ENCODE results near the gene ME1. TPM values are rescaled to one million over a fixed set of nuclear protein-coding genes. Genes with fewer than 3 reads are reported as not detected.

Gene ME1
- total RNA-seq, 3 donors from 2014 or later = 2.6 to 10.4 (median 7.3) TPM

- Histone ChIP-seq H3K4me1 (ENCODE audit: low read depth) (no peaks in the 10 kb centered on the region), H3K36me3 (ENCODE audit: low read depth) (no peaks in the 10 kb centered on the region), H3K4me3 (no peak overlapping the region), H3K9me3 (no peaks in the 10 kb centered on the region)
- no peak for ATAC-seq
- intact Hi-C loops (cut with DNase I, micrococcal nuclease) = no loop called here
- no peak for DNase-seq
- no peak for TF ChIP-seq CTCF (IDR thresholded peaks at IDR 0.05)
Observed at GRCh38 chr6:83180426-83180950, 250.4 kb downstream of the ME1 start.

GRCh38 chr6:83176246-83176645 lies 254.6 kb downstream of the ME1 start:
- Histone ChIP-seq H3K9me3 (no peaks in the 10 kb centered on the region), H3K36me3 (ENCODE audit: low read depth) (no peaks in the 10 kb centered on the region), H3K4me1 (ENCODE audit: low read depth) (no peaks in the 10 kb centered on the region), H3K4me3 (no peak overlapping the region)
- intact Hi-C loops (cut with DNase I, micrococcal nuclease) = no loop called here
- DNase-seq = no peak
- ATAC-seq = no peak
- TF ChIP-seq CTCF (IDR thresholded peaks at IDR 0.05) = no peak

DNA sequence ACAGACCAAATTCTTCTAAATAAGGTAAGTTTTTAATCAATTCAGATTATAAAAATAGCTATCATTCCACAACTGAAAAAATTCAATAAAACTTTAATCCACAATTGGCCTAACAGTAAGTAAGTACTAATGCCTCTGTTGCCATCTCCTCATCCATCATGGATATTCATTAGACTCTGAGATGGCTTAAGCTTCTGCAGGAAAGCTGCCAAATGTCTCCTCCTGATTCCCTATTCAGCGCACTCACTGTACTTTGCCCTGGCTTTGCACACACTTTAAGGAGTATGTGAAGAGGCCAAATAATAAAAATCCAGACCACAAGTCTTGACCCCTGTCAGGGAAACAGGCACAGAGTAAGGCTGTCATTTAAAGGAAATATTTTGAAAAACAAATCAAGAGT lies 261.3 kb downstream of the ME1 start:
- no peak for DNase-seq
- H3K4me3 ChIP-seq = no peak overlapping the region
- no peaks in the 10 kb centered on the region for H3K9me3 ChIP-seq
- no peak for TF ChIP-seq CTCF (IDR thresholded peaks at IDR 0.05)
- H3K36me3 ChIP-seq (ENCODE audit: low read depth) = no peaks in the 10 kb centered on the region
- ATAC-seq = no peak
- intact Hi-C loops (cut with DNase I, micrococcal nuclease) = no loop called here
- H3K4me1 ChIP-seq (ENCODE audit: low read depth) = no peaks in the 10 kb centered on the region

DNA sequence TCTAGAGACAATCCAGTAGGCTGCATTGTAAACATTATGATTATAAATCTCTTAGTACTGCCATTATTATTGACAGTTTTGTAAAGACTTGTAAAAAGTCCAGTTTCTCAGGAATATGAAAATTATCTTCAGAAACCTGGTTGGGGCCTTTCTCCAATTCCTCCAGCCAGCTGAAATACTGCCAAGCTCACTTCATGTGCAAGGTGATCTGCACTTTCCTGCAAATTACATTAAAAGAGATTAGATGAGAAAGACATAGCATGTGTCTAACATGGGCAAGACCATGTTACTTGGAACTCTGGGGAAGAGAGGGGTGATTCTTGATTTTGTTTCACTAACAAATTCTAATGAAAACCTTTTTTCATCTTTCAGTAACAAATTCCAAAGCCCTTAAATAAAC lies 261.7 kb downstream of the ME1 start:
- intact Hi-C loops (cut with DNase I, micrococcal nuclease) = no loop called here
- DNase-seq (no peak), ATAC-seq (no peak)
- H3K9me3 ChIP-seq = no peaks in the 10 kb centered on the region
- no peak overlapping the region for H3K4me3 ChIP-seq
- H3K4me1 ChIP-seq (ENCODE audit: low read depth) = no peaks in the 10 kb centered on the region
- TF ChIP-seq CTCF (IDR thresholded peaks at IDR 0.05) = no peak
- no peaks in the 10 kb centered on the region for H3K36me3 ChIP-seq (ENCODE audit: low read depth)

GRCh38 chr6:83168556-83168955 lies 262.3 kb downstream of the ME1 start:
- DNase-seq (no peak), ATAC-seq (no peak)
- Histone ChIP-seq H3K36me3 (ENCODE audit: low read depth) (no peaks in the 10 kb centered on the region), H3K9me3 (no peaks in the 10 kb centered on the region), H3K4me3 (no peak overlapping the region), H3K4me1 (ENCODE audit: low read depth) (no peaks in the 10 kb centered on the region)
- TF ChIP-seq CTCF (IDR thresholded peaks at IDR 0.05) = no peak
- intact Hi-C loops (cut with DNase I, micrococcal nuclease) = no loop called here

- intact Hi-C loops (cut with DNase I, micrococcal nuclease) = no loop called here
- ATAC-seq = no peak
- TF ChIP-seq CTCF (IDR thresholded peaks at IDR 0.05) = no peak
- no peaks in the 10 kb centered on the region for H3K9me3 ChIP-seq
- no peaks in the 10 kb centered on the region for H3K4me1 ChIP-seq (ENCODE audit: low read depth)
- no peak overlapping the region for H3K4me3 ChIP-seq
- no peak for DNase-seq
- H3K36me3 ChIP-seq (ENCODE audit: low read depth) = no peaks in the 10 kb centered on the region
Observed at GRCh38 chr6:83167726-83168278, 263.0 kb downstream of the ME1 start.
